ENCODE data around the gene DCST2. TPM values are rescaled to one million over a fixed set of nuclear protein-coding genes. Genes with fewer than 3 reads are reported as not detected.
A peak's percentile ranks its signal among the peaks of the same experiment; 100 is the strongest.

The DCST2 gene
- total and polyA plus RNA-seq, 2 of the 8 experiments (the other 6 are each of a cell fraction or from before 2014, with no cell fraction given) = 0.43 to 2.1 TPM

- TF ChIP-seq ATF2 (IDR thresholded peaks at IDR 0.05; ENCODE audit: low read length) (peak; percentile 99), JUN (IDR thresholded peaks at IDR 0.05; ENCODE audit: low read depth, low read length) (peak; percentile 78; the same call in 1 of the 2 replicates), SAP30 (IDR thresholded peaks at IDR 0.05; ENCODE audit: insufficient read depth, insufficient replicate concordance, low read length) (peak; percentile 50), TEAD4 (IDR thresholded peaks at IDR 0.05; ENCODE audit: low read depth, low read length) (no peak)
Observed at GRCh38 chr1:155071701-155072100, 38.1 kb upstream of the DCST2 start (continued).

All from H1 (cell line).